ENCODE measurements around the gene TRAT1.
"Not testable (repeated sequence)": the region's sequence is repeated elsewhere in the genome, so short reads cannot be mapped to it uniquely, and the experiment has no call there.

The TRAT1 gene

GRCh38 chr3:108822123-108822897 lies at the start of gene TRAT1:
Gene TRAT1 (plus strand): TSS chr3:108822786. CDS start chr3:108822928, 142 bp downstream.
- Mint-ChIP-seq H3K27me3 (no peaks in the 10 kb centered on the region), H3K4me3 (peak within 1 kb of the TSS; percentile 84), H3K27ac (ENCODE audit: low read depth) (peak within 1 kb of the TSS; percentile 94), H3K9me3 (no peaks in the 10 kb centered on the region), H3K4me1 (peaks cover 59% of the 10 kb centered on the region), H3K36me3 (ENCODE audit: insufficient read depth) (peaks cover 19% of the 10 kb centered on the region)
- ATAC-seq (replicated peaks; ENCODE audit: extremely low read depth, poor library complexity, severe bottlenecking) (peak; percentile 33), DNase-seq (ENCODE audit: low spot score in 2 of 2) (no peak)

- peaks cover 19% of the 10 kb centered on the region for H3K4me1 Mint-ChIP-seq
- H3K9me3 Mint-ChIP-seq: peaks cover 5% of the 10 kb centered on the region
- ATAC-seq (replicated peaks; ENCODE audit: extremely low read depth, poor library complexity, severe bottlenecking) (no peak), DNase-seq (ENCODE audit: low spot score in 2 of 2) (no peak)
- no peak overlapping the region for H3K27ac Mint-ChIP-seq (ENCODE audit: low read depth)
- no peaks in the 10 kb centered on the region for H3K27me3 Mint-ChIP-seq
- H3K36me3 Mint-ChIP-seq (ENCODE audit: insufficient read depth): peaks cover 3% of the 10 kb centered on the region
- H3K4me3 Mint-ChIP-seq: no peak overlapping the region
Observed at GRCh38 chr3:108775649-108776048, 46.9 kb upstream of the TRAT1 start.

GRCh38 chr3:108779496-108779895 lies 43.1 kb upstream of the TRAT1 start:
- no peak for ATAC-seq (replicated peaks; ENCODE audit: extremely low read depth, poor library complexity, severe bottlenecking)
- DNase-seq (ENCODE audit: low spot score in 2 of 2): no peak
- Mint-ChIP-seq H3K9me3 (no peaks in the 10 kb centered on the region), H3K27me3 (peaks cover under 1% of the 10 kb centered on the region), H3K4me3 (peak overlapping the region; percentile 3), H3K4me1 (peaks cover 23% of the 10 kb centered on the region), H3K36me3 (ENCODE audit: insufficient read depth) (peaks cover 4% of the 10 kb centered on the region), H3K27ac (ENCODE audit: low read depth) (no peak overlapping the region)

- Mint-ChIP-seq H3K9me3 (no peaks in the 10 kb centered on the region), H3K36me3 (ENCODE audit: insufficient read depth) (peaks cover 4% of the 10 kb centered on the region), H3K27ac (ENCODE audit: low read depth) (no peak overlapping the region), H3K4me1 (peaks cover 23% of the 10 kb centered on the region), H3K27me3 (peaks cover 7% of the 10 kb centered on the region), H3K4me3 (peak overlapping the region; percentile 3)
- DNase-seq (ENCODE audit: low spot score in 2 of 2): peak; percentile 17 to 49
- ATAC-seq (replicated peaks; ENCODE audit: extremely low read depth, poor library complexity, severe bottlenecking): peak; percentile 87
Observed at GRCh38 chr3:108780235-108780634, 42.4 kb upstream of the TRAT1 start.

- H3K27ac Mint-ChIP-seq (ENCODE audit: low read depth): no peak overlapping the region
- H3K4me3 Mint-ChIP-seq: no peak overlapping the region
- DNase-seq (ENCODE audit: low spot score in 2 of 2) (no peak), ATAC-seq (replicated peaks; ENCODE audit: extremely low read depth, poor library complexity, severe bottlenecking) (no peak)
- no peaks in the 10 kb centered on the region for H3K9me3 Mint-ChIP-seq
- H3K27me3 Mint-ChIP-seq: no peaks in the 10 kb centered on the region
- no peaks in the 10 kb centered on the region for H3K36me3 Mint-ChIP-seq (ENCODE audit: insufficient read depth)
- peaks cover 4% of the 10 kb centered on the region for H3K4me1 Mint-ChIP-seq
Observed at GRCh38 chr3:108791473-108791872, 31.1 kb upstream of the TRAT1 start.

- no peak for ATAC-seq (replicated peaks; ENCODE audit: extremely low read depth, poor library complexity, severe bottlenecking)
- H3K27me3 Mint-ChIP-seq: no peaks in the 10 kb centered on the region
- H3K9me3 Mint-ChIP-seq: peaks cover 20% of the 10 kb centered on the region
- no peak for DNase-seq (ENCODE audit: low spot score in 2 of 2)
- peaks cover 26% of the 10 kb centered on the region for H3K4me1 Mint-ChIP-seq
- H3K27ac Mint-ChIP-seq (ENCODE audit: low read depth): peak overlapping the region; percentile 94
- peak overlapping the region; percentile 47 for H3K4me3 Mint-ChIP-seq
- H3K36me3 Mint-ChIP-seq (ENCODE audit: insufficient read depth): peaks cover 6% of the 10 kb centered on the region
Observed at GRCh38 chr3:108804437-108804836, 18.1 kb upstream of the TRAT1 start.

GRCh38 chr3:108804966-108805365 lies 17.6 kb upstream of the TRAT1 start:
- Mint-ChIP-seq H3K9me3 (peaks cover 20% of the 10 kb centered on the region), H3K27me3 (no peaks in the 10 kb centered on the region), H3K27ac (ENCODE audit: low read depth) (peak overlapping the region; percentile 94), H3K36me3 (ENCODE audit: insufficient read depth) (peaks cover 6% of the 10 kb centered on the region), H3K4me3 (peak overlapping the region; percentile 47), H3K4me1 (peaks cover 26% of the 10 kb centered on the region)
- ATAC-seq (replicated peaks; ENCODE audit: extremely low read depth, poor library complexity, severe bottlenecking): no peak
- DNase-seq (ENCODE audit: low spot score in 2 of 2): no peak

GRCh38 chr3:108806316-108806715 lies 16.3 kb upstream of the TRAT1 start:
- H3K27me3 Mint-ChIP-seq: no peaks in the 10 kb centered on the region
- peaks cover 6% of the 10 kb centered on the region for H3K36me3 Mint-ChIP-seq (ENCODE audit: insufficient read depth)
- H3K27ac Mint-ChIP-seq (ENCODE audit: low read depth): peak overlapping the region; percentile 94
- ATAC-seq (replicated peaks; ENCODE audit: extremely low read depth, poor library complexity, severe bottlenecking) (peak; percentile 97), DNase-seq (ENCODE audit: low spot score in 2 of 2) (peak in 1 of 2 donors; percentile 66)
- H3K4me3 Mint-ChIP-seq: peak overlapping the region; percentile 47
- peaks cover 26% of the 10 kb centered on the region for H3K4me1 Mint-ChIP-seq
- H3K9me3 Mint-ChIP-seq: peaks cover 20% of the 10 kb centered on the region

GRCh38 chr3:108818404-108818803 lies 4.2 kb upstream of the TRAT1 start:
- H3K4me3 Mint-ChIP-seq: no peak overlapping the region
- H3K4me1 Mint-ChIP-seq: peaks cover 38% of the 10 kb centered on the region
- no peaks in the 10 kb centered on the region for H3K9me3 Mint-ChIP-seq
- DNase-seq (ENCODE audit: low spot score in 2 of 2): peak in 1 of 2 donors; percentile 53
- peak overlapping the region; percentile 50 for H3K27ac Mint-ChIP-seq (ENCODE audit: low read depth)
- H3K27me3 Mint-ChIP-seq: no peaks in the 10 kb centered on the region
- peaks cover 12% of the 10 kb centered on the region for H3K36me3 Mint-ChIP-seq (ENCODE audit: insufficient read depth)
- peak; percentile 79 for ATAC-seq (replicated peaks; ENCODE audit: extremely low read depth, poor library complexity, severe bottlenecking)

GRCh38 chr3:108820586-108820985 lies 2.0 kb upstream of the TRAT1 start:
- H3K4me1 Mint-ChIP-seq: peaks cover 45% of the 10 kb centered on the region
- peak overlapping the region; percentile 94 for H3K27ac Mint-ChIP-seq (ENCODE audit: low read depth)
- H3K36me3 Mint-ChIP-seq (ENCODE audit: insufficient read depth): peaks cover 19% of the 10 kb centered on the region
- H3K27me3 Mint-ChIP-seq: no peaks in the 10 kb centered on the region
- DNase-seq (ENCODE audit: low spot score in 2 of 2): no peak
- H3K9me3 Mint-ChIP-seq: no peaks in the 10 kb centered on the region
- no peak for ATAC-seq (replicated peaks; ENCODE audit: extremely low read depth, poor library complexity, severe bottlenecking)
- H3K4me3 Mint-ChIP-seq: peak overlapping the region; percentile 84

GRCh38 chr3:108823227-108823626 lies 641 bp downstream of the TRAT1 start:
- no peaks in the 10 kb centered on the region for H3K9me3 Mint-ChIP-seq
- peak overlapping the region; percentile 94 for H3K27ac Mint-ChIP-seq (ENCODE audit: low read depth)
- peaks cover 65% of the 10 kb centered on the region for H3K4me1 Mint-ChIP-seq
- H3K27me3 Mint-ChIP-seq: no peaks in the 10 kb centered on the region
- H3K4me3 Mint-ChIP-seq: peak overlapping the region; percentile 84
- no peak for DNase-seq (ENCODE audit: low spot score in 2 of 2)
- no peak for ATAC-seq (replicated peaks; ENCODE audit: extremely low read depth, poor library complexity, severe bottlenecking)
- H3K36me3 Mint-ChIP-seq (ENCODE audit: insufficient read depth): peaks cover 20% of the 10 kb centered on the region

- not testable (repeated sequence) for H3K27me3 Mint-ChIP-seq; H3K9me3 Mint-ChIP-seq; DNase-seq (ENCODE audit: low spot score in 2 of 2); ATAC-seq (replicated peaks; ENCODE audit: extremely low read depth, poor library complexity, severe bottlenecking)
- Mint-ChIP-seq H3K27ac (ENCODE audit: low read depth) (peak overlapping the region; percentile 94), H3K4me3 (peak overlapping the region; percentile 84), H3K4me1 (peaks cover 65% of the 10 kb centered on the region), H3K36me3 (ENCODE audit: insufficient read depth) (peaks cover 20% of the 10 kb centered on the region)
Observed at GRCh38 chr3:108823803-108824202, 1.2 kb downstream of the TRAT1 start.

Data from central memory CD8-positive, alpha-beta T cell (primary cell).